Measurements from ENCODE around the gene KLHDC3.

KLHDC3 gene

DNA sequence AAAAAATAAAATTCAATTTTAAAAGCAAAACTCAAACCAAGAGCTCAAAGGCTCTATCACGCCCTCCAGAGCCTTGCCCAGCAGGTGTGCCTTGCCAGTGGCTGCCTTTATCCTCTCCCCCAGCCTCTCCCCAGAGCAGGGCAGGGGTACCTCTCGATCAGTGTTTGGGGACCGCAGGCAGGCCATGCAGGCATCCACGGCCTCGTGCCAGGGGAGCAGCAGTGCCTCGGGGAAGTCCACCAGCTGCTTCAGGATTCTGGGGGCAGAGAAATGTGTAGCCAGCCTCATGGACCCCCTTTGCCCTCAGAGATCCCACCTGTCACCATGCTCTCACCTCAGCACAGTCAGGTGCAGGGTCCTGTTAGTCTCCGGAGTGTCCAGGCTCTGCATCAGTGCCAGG is 33.9 kb downstream of the KLHDC3 start:
- H3K36me3 Mint-ChIP-seq (ENCODE audit: low read depth), result peaks cover 38% of the 10 kb centered on the region
- no peaks in the 10 kb centered on the region for H3K9me3 Mint-ChIP-seq
- no peak for DNase-seq (ENCODE audit: low spot score)
- no peaks in the 10 kb centered on the region for H3K27me3 Mint-ChIP-seq (ENCODE audit: low read depth)
- no peak overlapping the region for H3K4me3 Mint-ChIP-seq
- H3K4me1 Mint-ChIP-seq (ENCODE audit: low read depth), result peaks cover 20% of the 10 kb centered on the region
- no peak overlapping the region for H3K27ac Mint-ChIP-seq

DNA sequence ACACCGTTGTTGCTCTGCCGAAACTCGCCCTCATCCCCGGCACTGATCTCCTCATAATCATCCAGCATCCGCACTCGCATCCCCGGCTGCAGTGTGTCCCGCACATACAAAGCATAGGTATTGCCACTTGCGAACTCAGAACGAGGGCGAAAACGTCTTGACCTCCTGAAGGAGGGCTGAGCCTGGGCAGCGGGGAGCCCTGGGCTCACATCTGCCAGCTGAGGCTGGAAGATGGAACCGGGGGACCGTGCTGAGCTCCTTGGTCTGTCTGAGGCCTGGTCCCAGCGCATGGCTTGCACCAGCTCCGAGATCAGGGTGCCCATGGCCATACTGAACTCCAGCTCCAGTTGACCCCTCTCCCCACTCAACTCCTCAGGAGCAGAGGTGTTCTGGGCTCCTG is 36.9 kb downstream of the KLHDC3 start:
- Mint-ChIP-seq H3K36me3 (ENCODE audit: low read depth) (peaks cover 32% of the 10 kb centered on the region), H3K4me3 (no peak overlapping the region), H3K4me1 (ENCODE audit: low read depth) (peaks cover 29% of the 10 kb centered on the region)

GRCh38 chr6:43052225-43052841 is 38.3 kb downstream of the KLHDC3 start:
- DNase-seq (ENCODE audit: low spot score), result no peak
- peak overlapping the region; percentile 99 for H3K4me3 Mint-ChIP-seq
- no peaks in the 10 kb centered on the region for H3K9me3 Mint-ChIP-seq
- H3K27ac Mint-ChIP-seq, result peak overlapping the region; percentile 99
- peaks cover 29% of the 10 kb centered on the region for H3K4me1 Mint-ChIP-seq (ENCODE audit: low read depth)
- no peaks in the 10 kb centered on the region for H3K27me3 Mint-ChIP-seq (ENCODE audit: low read depth)
- H3K36me3 Mint-ChIP-seq (ENCODE audit: low read depth), result peaks cover 33% of the 10 kb centered on the region

More for the DNA sequence above, 36.9 kb downstream of the KLHDC3 start:
- Mint-ChIP-seq H3K9me3 (no peaks in the 10 kb centered on the region), H3K27me3 (ENCODE audit: low read depth) (no peaks in the 10 kb centered on the region), H3K27ac (peak overlapping the region; percentile 55)
- DNase-seq (ENCODE audit: low spot score), result no peak

GRCh38 chr6:43052842-43053544 is 38.9 kb downstream of the KLHDC3 start:
- H3K4me1 Mint-ChIP-seq (ENCODE audit: low read depth), result peaks cover 33% of the 10 kb centered on the region
- no peaks in the 10 kb centered on the region for H3K9me3 Mint-ChIP-seq
- peaks cover 36% of the 10 kb centered on the region for H3K36me3 Mint-ChIP-seq (ENCODE audit: low read depth)
- DNase-seq (ENCODE audit: low spot score), result no peak
- peak overlapping the region; percentile 99 for H3K4me3 Mint-ChIP-seq
- H3K27me3 Mint-ChIP-seq (ENCODE audit: low read depth), result no peaks in the 10 kb centered on the region
- peak overlapping the region; percentile 99 for H3K27ac Mint-ChIP-seq

GRCh38 chr6:43053545-43054205 is 39.6 kb downstream of the KLHDC3 start, which contains the start of gene CUL7:
Gene CUL7, minus strand, starts transcription at chr6:43053851. Its CDS starts 1,063 bp downstream, at chr6:43052788.
- peak; percentile 92 for DNase-seq (ENCODE audit: low spot score)
- H3K27ac Mint-ChIP-seq, result peak within 1 kb of the TSS; percentile 99
- no peaks in the 10 kb centered on the region for H3K27me3 Mint-ChIP-seq (ENCODE audit: low read depth)
- peak within 1 kb of the TSS; percentile 99 for H3K4me3 Mint-ChIP-seq
- peaks cover 40% of the 10 kb centered on the region for H3K4me1 Mint-ChIP-seq (ENCODE audit: low read depth)
- peaks cover 38% of the 10 kb centered on the region for H3K36me3 Mint-ChIP-seq (ENCODE audit: low read depth)
- H3K9me3 Mint-ChIP-seq, result no peaks in the 10 kb centered on the region

- Mint-ChIP-seq H3K27ac (peak overlapping the region; percentile 99), H3K36me3 (ENCODE audit: low read depth) (peaks cover 34% of the 10 kb centered on the region), H3K4me3 (peak overlapping the region; percentile 99), H3K4me1 (ENCODE audit: low read depth) (peaks cover 43% of the 10 kb centered on the region), H3K27me3 (ENCODE audit: low read depth) (no peaks in the 10 kb centered on the region), H3K9me3 (no peaks in the 10 kb centered on the region)
- DNase-seq (ENCODE audit: low spot score), result no peak
Observed at GRCh38 chr6:43054206-43054943, 40.3 kb downstream of the KLHDC3 start.

DNA sequence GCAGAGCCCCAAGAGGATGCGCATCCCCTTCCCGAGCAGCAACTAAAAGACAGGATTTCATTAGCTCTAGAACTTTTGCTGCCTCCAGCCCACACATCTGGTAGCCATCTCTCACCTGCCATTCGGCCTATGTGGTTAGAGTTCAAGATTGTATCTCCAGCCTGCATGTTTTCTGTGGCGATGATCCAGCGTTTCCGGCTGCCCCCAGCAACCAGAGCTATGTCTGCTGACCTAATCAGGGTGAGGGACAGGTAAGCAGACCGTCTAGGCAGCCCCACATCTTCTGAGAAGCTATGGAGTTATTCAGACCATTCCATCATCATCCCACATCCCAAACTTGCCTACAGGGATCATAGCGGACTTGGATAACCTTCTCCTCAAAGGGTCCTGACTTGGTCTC is 41.9 kb downstream of the KLHDC3 start:
- no peak overlapping the region for H3K4me3 Mint-ChIP-seq
- peak overlapping the region; percentile 11 for H3K27ac Mint-ChIP-seq
- H3K4me1 Mint-ChIP-seq (ENCODE audit: low read depth), result peaks cover 46% of the 10 kb centered on the region
- H3K27me3 Mint-ChIP-seq (ENCODE audit: low read depth), result no peaks in the 10 kb centered on the region
- DNase-seq (ENCODE audit: low spot score), result no peak
- H3K36me3 Mint-ChIP-seq (ENCODE audit: low read depth), result peaks cover 24% of the 10 kb centered on the region
- H3K9me3 Mint-ChIP-seq, result no peaks in the 10 kb centered on the region

GRCh38 chr6:43058531-43058930 is 44.5 kb downstream of the KLHDC3 start:
- Mint-ChIP-seq H3K27ac (peak overlapping the region; percentile 98), H3K9me3 (no peaks in the 10 kb centered on the region), H3K36me3 (ENCODE audit: low read depth) (peaks cover 18% of the 10 kb centered on the region), H3K4me3 (peak overlapping the region; percentile 97), H3K27me3 (ENCODE audit: low read depth) (no peaks in the 10 kb centered on the region), H3K4me1 (ENCODE audit: low read depth) (peaks cover 30% of the 10 kb centered on the region)
- DNase-seq (ENCODE audit: low spot score), result no peak

- Mint-ChIP-seq H3K4me3 (peak within 1 kb of the TSS; percentile 97), H3K27ac (peak within 1 kb of the TSS; percentile 98), H3K4me1 (ENCODE audit: low read depth) (peaks cover 24% of the 10 kb centered on the region), H3K9me3 (no peaks in the 10 kb centered on the region), H3K27me3 (ENCODE audit: low read depth) (no peaks in the 10 kb centered on the region), H3K36me3 (ENCODE audit: low read depth) (peaks cover 15% of the 10 kb centered on the region)
- peak; percentile 98 for DNase-seq (ENCODE audit: low spot score)
Observed at GRCh38 chr6:43059168-43060033, 45.4 kb downstream of the KLHDC3 start, which contains the start of the genes KLC4 and MRPL2. Gene KLC4, plus strand, starts transcription at chr6:43059631. Its CDS starts 1,705 bp downstream, at chr6:43061336. Gene MRPL2, minus strand, starts transcription at chr6:43059434. Its CDS starts 53 bp downstream, at chr6:43059381.

GRCh38 chr6:43060034-43060754 is 46.1 kb downstream of the KLHDC3 start:
- Mint-ChIP-seq H3K27ac (peak overlapping the region; percentile 98), H3K36me3 (ENCODE audit: low read depth) (peaks cover 15% of the 10 kb centered on the region), H3K9me3 (no peaks in the 10 kb centered on the region), H3K4me1 (ENCODE audit: low read depth) (peaks cover 24% of the 10 kb centered on the region), H3K4me3 (peak overlapping the region; percentile 97), H3K27me3 (ENCODE audit: low read depth) (no peaks in the 10 kb centered on the region)
- no peak for DNase-seq (ENCODE audit: low spot score)

GRCh38 chr6:43060755-43061633 is 46.9 kb downstream of the KLHDC3 start:
- DNase-seq (ENCODE audit: low spot score), result no peak
- Mint-ChIP-seq H3K4me1 (ENCODE audit: low read depth) (peaks cover 24% of the 10 kb centered on the region), H3K9me3 (no peaks in the 10 kb centered on the region), H3K27ac (peak overlapping the region; percentile 65), H3K4me3 (peak overlapping the region; percentile 97), H3K27me3 (ENCODE audit: low read depth) (no peaks in the 10 kb centered on the region), H3K36me3 (ENCODE audit: low read depth) (peaks cover 8% of the 10 kb centered on the region)

GRCh38 chr6:43061861-43062260 is 47.8 kb downstream of the KLHDC3 start:
- Mint-ChIP-seq H3K4me3 (no peak overlapping the region), H3K36me3 (ENCODE audit: low read depth) (peaks cover 5% of the 10 kb centered on the region), H3K27me3 (ENCODE audit: low read depth) (no peaks in the 10 kb centered on the region), H3K9me3 (no peaks in the 10 kb centered on the region), H3K27ac (no peak overlapping the region), H3K4me1 (ENCODE audit: low read depth) (peaks cover 24% of the 10 kb centered on the region)
- DNase-seq (ENCODE audit: low spot score), result no peak
